Measurements from ENCODE around the gene RBM20.
A peak's percentile ranks its signal among the peaks of the same experiment; 100 is the strongest.
"Not testable (repeated sequence)": the region's sequence is repeated elsewhere in the genome, so short reads cannot be mapped to it uniquely, and the experiment has no call there.

The RBM20 gene

GRCh38 chr10:110861476-110861875, 217.3 kb downstream of the RBM20 start:
- DNase-seq, result no peak

GRCh38 chr10:110861930-110862649, 218.0 kb downstream of the RBM20 start:
- DNase-seq, result no peak

- no peak for DNase-seq
These were observed 218.8 kb downstream of the RBM20 start for GRCh38 chr10:110862961-110863360.

GRCh38 chr10:110863361-110863760, 219.2 kb downstream of the RBM20 start:
- no peak for DNase-seq

GRCh38 chr10:110863956-110864355, 219.8 kb downstream of the RBM20 start:
- DNase-seq, result no peak

GRCh38 chr10:110864662-110865140, 220.6 kb downstream of the RBM20 start:
- DNase-seq, result no peak

- no peak for DNase-seq
These were observed 221.2 kb downstream of the RBM20 start for GRCh38 chr10:110865186-110865808.

GRCh38 chr10:110865809-110866482, 221.8 kb downstream of the RBM20 start:
- DNase-seq, result no peak

- DNase-seq, result not testable (repeated sequence)
These were observed 223.1 kb downstream of the RBM20 start for GRCh38 chr10:110867011-110867806.

- DNase-seq, result no peak
These were observed 223.8 kb downstream of the RBM20 start for GRCh38 chr10:110867807-110868465.

GRCh38 chr10:110868981-110869380, 224.8 kb downstream of the RBM20 start:
- DNase-seq, result no peak

- DNase-seq, result no peak
These were observed 226.7 kb downstream of the RBM20 start for GRCh38 chr10:110870823-110871297.

- peak; percentile 99 for DNase-seq
These were observed 227.4 kb downstream of the RBM20 start, which contains the start of gene PDCD4 for GRCh38 chr10:110871298-110872084. TSS of gene PDCD4 (plus strand) at chr10:110871928. CDS start at chr10:110876028, 4,100 bp downstream.

GRCh38 chr10:110872145-110872983, 228.2 kb downstream of the RBM20 start:
- DNase-seq, result peak; percentile 69

GRCh38 chr10:110872984-110873923, 229.1 kb downstream of the RBM20 start:
- no peak for DNase-seq

GRCh38 chr10:110873951-110874350, 229.8 kb downstream of the RBM20 start:
- no peak for DNase-seq

- DNase-seq, result no peak
These were observed 231.9 kb downstream of the RBM20 start for GRCh38 chr10:110876000-110876399.

GRCh38 chr10:110876788-110877187, 232.7 kb downstream of the RBM20 start:
- no peak for DNase-seq

- no peak for DNase-seq
These were observed 235.9 kb downstream of the RBM20 start for GRCh38 chr10:110880012-110880411.
